CD4-positive, alpha-beta T cell treated with Interleukin-21 for 1 hour (primary cell): ENCODE data around the gene PSMD4.

ENCODE experiments used
- DNase-seq: peaks from one replicate; pipeline ENCODE4 v3.0.0-alpha.2; 2020

The PSMD4 gene

DNA sequence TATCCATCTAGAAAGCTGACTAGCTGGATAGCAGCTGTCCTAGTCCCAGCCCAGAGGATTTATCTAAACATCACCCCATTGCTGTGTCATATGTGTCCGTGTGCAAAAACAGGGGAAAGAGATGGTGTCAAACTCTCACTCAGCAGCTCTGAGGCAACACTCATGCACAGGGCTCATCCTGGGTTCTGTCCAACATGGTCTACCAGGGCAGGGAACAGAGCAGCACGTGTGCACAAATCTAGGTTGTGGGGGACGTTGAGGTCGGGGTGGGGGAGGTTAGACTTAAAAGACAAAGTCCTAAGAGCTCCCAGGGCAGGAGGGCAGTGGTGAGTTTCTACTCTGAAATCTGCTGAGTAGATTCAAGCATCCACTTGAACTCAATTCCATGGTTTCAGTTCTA is 56.5 kb downstream of the PSMD4 start:
- no peak for DNase-seq

DNA sequence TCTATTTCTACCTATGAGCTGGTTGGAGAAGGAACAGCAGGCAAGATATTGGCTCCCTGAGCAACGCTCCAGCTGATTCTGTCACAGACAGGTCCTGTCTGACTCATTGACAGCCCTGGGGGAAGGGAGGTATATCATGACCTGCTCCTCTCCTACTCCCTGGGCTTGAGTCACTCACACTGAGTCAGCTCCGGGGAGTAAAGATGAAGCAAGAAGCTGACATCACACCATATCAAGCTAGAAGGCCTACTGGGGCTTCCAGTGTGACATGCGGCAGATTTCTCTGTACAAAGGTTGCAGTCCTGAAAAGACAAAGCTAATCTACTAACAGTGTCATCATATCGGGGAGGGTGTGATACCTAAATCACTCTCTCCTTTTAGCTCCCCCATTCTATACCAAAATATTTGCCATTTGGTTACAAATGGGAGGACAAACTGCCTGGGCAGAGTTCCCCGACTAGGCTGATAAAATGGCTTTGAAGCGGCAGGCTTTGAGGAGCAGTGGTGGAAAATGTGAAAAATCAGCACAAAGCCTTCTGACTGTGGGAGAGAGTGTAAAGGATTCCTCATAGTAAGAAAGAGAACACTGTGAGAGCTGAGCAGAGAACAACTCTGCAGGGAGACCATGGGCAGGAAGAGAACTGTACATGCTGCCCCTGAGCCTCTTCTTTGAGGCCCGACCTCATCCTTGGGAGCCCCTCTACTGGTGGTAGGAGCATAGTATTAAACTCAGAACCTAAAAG is 57.2 kb downstream of the PSMD4 start:
- peak; percentile 42 for DNase-seq

DNA sequence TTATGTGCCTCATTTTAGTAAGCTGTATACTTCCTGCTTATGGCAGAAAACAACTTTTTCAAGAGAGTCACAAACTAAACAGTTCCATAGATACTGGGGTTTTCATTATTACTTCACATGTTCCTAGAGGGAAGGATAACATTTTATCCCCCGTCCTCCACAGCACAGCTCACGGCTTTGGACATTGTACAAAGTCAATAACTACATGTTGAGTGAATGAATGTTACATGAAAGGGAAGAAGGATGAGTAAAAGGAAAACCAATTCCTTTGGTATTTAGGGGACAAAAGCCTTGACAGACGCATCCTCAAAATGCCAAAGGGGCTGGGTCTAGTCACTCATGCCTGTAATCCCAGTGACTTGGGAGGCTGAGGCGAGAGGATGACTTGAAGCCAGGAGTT is 57.9 kb downstream of the PSMD4 start:
- DNase-seq, result no peak

DNA sequence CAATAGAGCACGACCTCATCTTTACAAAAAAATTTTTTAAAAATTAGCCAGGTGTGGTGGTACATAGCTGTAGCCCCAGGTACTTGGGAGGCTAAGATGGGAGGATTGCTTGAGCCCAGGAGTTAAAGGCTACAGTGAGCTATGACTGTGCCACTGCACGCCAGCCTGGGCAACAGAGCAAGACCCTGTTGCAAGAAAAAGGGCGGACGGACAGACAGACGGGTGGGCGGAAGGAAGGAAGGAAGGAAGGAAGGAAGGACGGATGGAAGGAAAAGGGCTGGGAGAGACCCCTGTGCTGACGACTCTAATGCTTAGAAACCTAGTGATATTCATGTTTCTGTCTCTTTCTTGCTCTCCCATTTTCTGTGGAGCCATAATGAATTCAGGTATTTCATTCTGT is 58.3 kb downstream of the PSMD4 start:
- DNase-seq, result no peak

GRCh38 chr1:151313501-151313900 is 59.0 kb downstream of the PSMD4 start:
- DNase-seq, result no peak

GRCh38 chr1:151314137-151314875 is 59.8 kb downstream of the PSMD4 start:
- no peak for DNase-seq

DNA sequence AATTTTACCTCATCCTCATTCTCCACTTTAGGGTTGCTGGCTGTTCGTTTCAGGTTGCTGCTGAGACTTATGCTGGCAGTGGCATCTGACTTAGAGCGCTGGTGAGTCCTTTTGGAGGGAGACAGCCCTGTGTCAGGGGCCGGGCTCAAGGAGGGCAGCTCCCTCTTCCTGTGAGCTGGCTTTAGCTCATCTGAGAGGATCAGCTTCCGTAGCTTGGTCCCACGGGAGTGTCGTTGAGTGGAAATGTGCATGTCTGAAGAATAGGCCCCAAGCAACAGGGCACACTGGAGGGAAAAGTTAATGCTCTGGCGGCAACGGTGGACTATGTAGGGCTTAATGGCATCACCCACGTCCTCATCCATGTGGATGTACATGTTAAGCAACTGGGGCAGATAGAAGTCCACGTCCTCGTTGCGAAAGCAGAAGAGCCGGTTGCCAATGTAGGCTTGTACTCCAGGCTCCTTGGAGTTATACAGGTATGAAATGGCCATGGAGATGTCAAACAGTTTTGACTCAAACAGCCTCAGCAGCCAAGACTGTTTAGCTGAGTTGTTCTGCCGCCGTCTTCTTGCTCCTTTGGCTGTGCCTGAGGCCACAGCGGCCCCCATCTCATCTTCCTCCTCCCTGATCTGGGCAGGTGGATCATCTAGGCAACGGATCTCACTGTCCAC is 61.2 kb downstream of the PSMD4 start:
- no peak for DNase-seq
